Measurements from ENCODE around the gene MMP15. TPM values are rescaled to one million over a fixed set of nuclear protein-coding genes. Genes with fewer than 3 reads are reported as not detected.

MMP15 gene
- total RNA-seq, 4 donors from 2014 or later: under 0.01 to 12.5 (median 2.6) TPM

DNA sequence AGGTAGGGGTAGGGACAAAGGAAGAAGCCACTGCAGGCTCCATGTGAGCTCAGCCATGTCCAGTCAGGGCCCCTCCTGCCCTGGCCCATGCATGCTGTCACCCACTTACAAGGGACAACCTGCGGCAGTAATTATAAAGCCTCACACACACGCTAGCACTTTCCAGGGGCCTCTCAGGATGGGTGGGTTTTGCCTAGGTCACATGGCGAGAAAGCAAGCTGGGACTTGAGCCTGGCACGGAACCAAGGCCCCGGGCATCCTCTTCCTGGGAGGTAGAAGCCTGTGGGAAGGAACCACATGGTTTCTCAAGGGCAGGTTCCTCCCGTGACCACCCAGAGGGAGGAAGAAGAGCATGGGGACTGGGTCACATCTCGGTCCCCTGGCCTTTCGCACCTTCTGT lies 32.1 kb upstream of the MMP15 start:
- no peak overlapping the region for H3K27ac ChIP-seq
- no peak for DNase-seq
- intact Hi-C loops (cut with DNase I; ENCODE audit: low total_unique reads): no loop called here
- no peaks in the 10 kb centered on the region for H3K9me3 ChIP-seq
- TF ChIP-seq, protein P1, sequence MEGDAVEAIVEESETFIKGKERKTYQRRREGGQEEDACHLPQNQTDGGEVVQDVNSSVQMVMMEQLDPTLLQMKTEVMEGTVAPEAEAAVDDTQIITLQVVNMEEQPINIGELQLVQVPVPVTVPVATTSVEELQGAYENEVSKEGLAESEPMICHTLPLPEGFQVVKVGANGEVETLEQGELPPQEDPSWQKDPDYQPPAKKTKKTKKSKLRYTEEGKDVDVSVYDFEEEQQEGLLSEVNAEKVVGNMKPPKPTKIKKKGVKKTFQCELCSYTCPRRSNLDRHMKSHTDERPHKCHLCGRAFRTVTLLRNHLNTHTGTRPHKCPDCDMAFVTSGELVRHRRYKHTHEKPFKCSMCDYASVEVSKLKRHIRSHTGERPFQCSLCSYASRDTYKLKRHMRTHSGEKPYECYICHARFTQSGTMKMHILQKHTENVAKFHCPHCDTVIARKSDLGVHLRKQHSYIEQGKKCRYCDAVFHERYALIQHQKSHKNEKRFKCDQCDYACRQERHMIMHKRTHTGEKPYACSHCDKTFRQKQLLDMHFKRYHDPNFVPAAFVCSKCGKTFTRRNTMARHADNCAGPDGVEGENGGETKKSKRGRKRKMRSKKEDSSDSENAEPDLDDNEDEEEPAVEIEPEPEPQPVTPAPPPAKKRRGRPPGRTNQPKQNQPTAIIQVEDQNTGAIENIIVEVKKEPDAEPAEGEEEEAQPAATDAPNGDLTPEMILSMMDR (IDR thresholded peaks at IDR 0.05): no peak
- H3K27me3 ChIP-seq: no peaks in the 10 kb centered on the region
- H3K4me1 ChIP-seq: no peaks in the 10 kb centered on the region
- H3K36me3 ChIP-seq: no peaks in the 10 kb centered on the region
- no peak overlapping the region for H3K4me3 ChIP-seq

DNA sequence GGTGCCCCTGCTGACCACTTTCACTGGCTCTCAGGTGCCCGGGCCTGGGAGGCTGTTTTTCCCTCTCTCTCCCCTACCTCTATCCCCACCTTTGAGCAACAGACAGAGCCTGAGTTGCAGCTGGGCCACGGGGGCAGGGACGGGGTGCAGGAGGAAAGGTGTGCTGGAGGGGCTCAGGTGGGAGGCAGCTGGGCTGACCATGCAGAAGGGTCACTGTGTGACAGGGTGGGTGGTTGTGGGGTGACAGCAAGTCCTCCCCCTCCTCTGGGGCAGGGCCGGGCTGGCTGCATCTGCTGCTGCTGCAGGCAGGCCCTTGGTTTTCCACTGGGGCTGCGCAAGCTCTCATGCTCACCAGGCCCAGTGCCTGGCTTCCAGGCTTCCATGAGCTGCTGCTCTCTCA lies 31.7 kb upstream of the MMP15 start:
- Histone ChIP-seq H3K4me3 (no peak overlapping the region), H3K9me3 (no peaks in the 10 kb centered on the region), H3K4me1 (no peaks in the 10 kb centered on the region), H3K27me3 (no peaks in the 10 kb centered on the region), H3K27ac (no peak overlapping the region), H3K36me3 (no peaks in the 10 kb centered on the region)
- intact Hi-C loops (cut with DNase I; ENCODE audit: low total_unique reads): no loop called here
- TF ChIP-seq, protein P1 (IDR thresholded peaks at IDR 0.05): no peak
- TF ChIP-seq POLR2A (IDR thresholded peaks at IDR 0.05): no peak
- DNase-seq: no peak

DNA sequence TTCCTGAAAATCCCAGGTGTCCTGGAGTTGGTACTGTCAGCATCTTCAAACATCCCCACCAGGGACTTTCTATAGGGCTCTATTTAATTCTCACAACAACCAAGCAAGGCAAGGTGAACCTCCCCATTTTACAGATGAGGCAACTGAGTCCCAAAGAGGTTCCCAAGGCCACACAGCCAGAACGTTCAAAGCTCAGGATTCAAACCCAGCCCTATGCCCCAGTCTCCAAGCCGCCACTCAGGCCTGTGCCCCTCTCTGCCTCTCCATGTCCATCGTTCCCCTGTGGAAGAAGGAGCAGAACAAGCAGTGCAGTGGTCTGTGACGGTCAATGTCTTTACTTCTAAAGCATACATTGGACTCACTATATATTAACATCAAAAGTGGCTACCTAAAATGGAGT lies 31.2 kb upstream of the MMP15 start:
- no peak overlapping the region for H3K4me3 ChIP-seq
- no peak for DNase-seq
- H3K27ac ChIP-seq: no peak overlapping the region
- H3K27me3 ChIP-seq: no peaks in the 10 kb centered on the region
- H3K4me1 ChIP-seq: no peaks in the 10 kb centered on the region
- H3K9me3 ChIP-seq: no peaks in the 10 kb centered on the region
- intact Hi-C loops (cut with DNase I; ENCODE audit: low total_unique reads): no loop called here
- no peaks in the 10 kb centered on the region for H3K36me3 ChIP-seq
- no peak for TF ChIP-seq POLR2A (IDR thresholded peaks at IDR 0.05)
- TF ChIP-seq, protein P1 (IDR thresholded peaks at IDR 0.05): no peak

DNA sequence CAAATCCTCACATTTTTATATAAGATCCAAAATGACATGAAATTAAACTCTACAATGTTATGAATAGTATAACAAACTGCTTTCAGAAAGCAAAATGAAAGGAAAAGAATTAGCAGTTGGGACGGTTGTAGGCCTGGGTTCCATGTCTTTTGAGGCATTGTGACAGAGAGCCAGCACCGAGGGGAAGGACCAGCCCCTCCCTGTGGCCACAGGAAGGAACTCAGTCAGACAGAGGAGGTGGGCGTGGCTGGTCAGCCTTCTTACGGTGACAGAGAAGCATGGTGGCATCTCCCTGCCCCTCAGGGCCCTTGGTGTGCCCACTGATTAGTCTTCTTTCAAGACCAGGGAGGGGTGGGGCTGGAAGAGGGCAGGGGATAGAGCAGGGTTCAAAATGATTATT lies 30.8 kb upstream of the MMP15 start:
- H3K4me1 ChIP-seq: no peaks in the 10 kb centered on the region
- H3K27ac ChIP-seq: no peak overlapping the region
- no peaks in the 10 kb centered on the region for H3K36me3 ChIP-seq
- intact Hi-C loops (cut with DNase I; ENCODE audit: low total_unique reads): no loop called here
- no peaks in the 10 kb centered on the region for H3K9me3 ChIP-seq
- H3K27me3 ChIP-seq: no peaks in the 10 kb centered on the region
- TF ChIP-seq, protein P1 (IDR thresholded peaks at IDR 0.05): no peak
- no peak for TF ChIP-seq POLR2A (IDR thresholded peaks at IDR 0.05)
- H3K4me3 ChIP-seq: no peak overlapping the region
- DNase-seq: no peak

DNA sequence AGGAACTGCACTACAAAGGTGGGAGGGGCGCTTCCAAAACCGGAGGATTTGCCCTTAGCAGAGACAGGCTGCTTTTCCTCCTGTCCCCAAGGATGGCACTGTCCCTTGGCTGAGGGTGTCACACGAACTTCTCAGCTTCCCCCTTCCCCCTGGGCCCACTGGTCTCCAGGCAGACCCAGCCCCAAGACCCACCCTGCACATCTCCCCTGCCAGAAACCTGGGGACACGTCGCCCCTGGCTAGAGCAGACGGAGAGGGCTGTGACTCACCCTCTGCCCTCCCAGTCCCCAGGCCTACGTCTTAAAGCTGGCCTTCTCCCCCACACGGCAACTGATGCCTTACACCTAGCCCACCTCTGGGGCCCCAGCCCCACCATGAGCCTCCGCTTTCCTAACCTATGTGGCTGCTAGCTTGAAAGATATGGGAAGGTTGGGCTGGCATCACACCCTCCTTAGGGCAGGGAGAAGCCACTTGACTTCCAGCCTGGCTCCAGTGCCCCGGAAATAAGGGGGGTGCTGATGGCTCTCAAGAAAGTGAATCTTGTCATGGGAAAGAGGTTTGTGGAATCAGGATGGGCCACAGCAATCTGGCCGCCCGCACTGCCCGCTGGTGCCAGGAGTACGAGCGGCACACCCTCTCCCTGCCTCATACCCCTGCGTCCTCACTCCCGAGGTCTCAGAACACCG lies 29.7 kb upstream of the MMP15 start:
- Histone ChIP-seq H3K4me3 (no peak overlapping the region), H3K9me3 (no peaks in the 10 kb centered on the region), H3K4me1 (no peaks in the 10 kb centered on the region), H3K27ac (no peak overlapping the region), H3K36me3 (no peaks in the 10 kb centered on the region), H3K27me3 (no peaks in the 10 kb centered on the region)
- TF ChIP-seq, protein P1 (IDR thresholded peaks at IDR 0.05): no peak
- TF ChIP-seq POLR2A (IDR thresholded peaks at IDR 0.05): no peak
- DNase-seq: no peak
- intact Hi-C loops (cut with DNase I; ENCODE audit: low total_unique reads): no loop called here

Data from uterus (tissue), 4 donors.